ENCODE measurements around the gene HTRA1. TPM values are rescaled to one million over a fixed set of nuclear protein-coding genes. Genes with fewer than 3 reads are reported as not detected.
A peak's percentile ranks its signal among the peaks of the same experiment; 100 is the strongest.

The HTRA1 gene
- polyA plus RNA-seq, 3 donors = 0.84 to 4.7 (median 2.2) TPM

DNA sequence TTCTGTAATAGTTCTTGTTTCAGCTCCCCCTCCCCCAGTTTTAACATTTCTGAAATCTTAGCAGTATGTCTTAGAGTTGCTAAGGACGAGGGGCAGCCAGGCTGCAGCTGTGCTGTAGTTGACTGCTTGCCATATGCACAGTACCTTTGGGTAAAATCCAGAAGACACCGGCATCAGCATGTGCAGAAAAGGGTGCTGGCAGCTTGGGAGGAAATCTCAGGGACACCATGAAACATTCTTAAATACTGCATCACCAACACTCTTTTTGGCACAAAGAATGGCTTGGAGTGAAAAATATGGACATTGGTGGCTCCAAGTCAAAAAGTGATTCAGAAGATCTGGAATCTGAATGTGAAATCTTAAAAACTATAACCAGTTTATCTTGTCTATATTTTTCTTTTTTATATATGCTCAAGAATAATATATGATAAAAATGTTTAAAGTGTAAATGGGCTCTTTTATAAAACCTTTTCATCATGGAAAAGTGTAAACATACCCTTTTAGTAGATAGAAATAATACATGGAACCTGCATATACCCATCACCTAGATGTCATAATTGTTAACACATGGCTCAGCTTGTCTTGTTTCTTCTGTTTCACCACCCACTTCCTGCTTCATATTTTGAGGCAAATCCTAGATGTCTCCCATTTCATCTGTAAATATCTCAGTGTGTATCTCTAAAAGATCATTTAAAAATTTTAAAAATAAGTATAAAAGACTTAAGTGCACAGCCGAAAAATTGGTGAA lies 41.3 kb upstream of the HTRA1 start:
- peaks cover 17 to 26% of the 10 kb centered on the region in 2 donors for H3K36me3 Mint-ChIP-seq
- no peak overlapping the region for H3K4me3 ChIP-seq (replicated peaks in 1 of 3; ENCODE audit: low read depth in 2 of 3, low read length in 3 of 3)
- TF ChIP-seq, protein P1, sequence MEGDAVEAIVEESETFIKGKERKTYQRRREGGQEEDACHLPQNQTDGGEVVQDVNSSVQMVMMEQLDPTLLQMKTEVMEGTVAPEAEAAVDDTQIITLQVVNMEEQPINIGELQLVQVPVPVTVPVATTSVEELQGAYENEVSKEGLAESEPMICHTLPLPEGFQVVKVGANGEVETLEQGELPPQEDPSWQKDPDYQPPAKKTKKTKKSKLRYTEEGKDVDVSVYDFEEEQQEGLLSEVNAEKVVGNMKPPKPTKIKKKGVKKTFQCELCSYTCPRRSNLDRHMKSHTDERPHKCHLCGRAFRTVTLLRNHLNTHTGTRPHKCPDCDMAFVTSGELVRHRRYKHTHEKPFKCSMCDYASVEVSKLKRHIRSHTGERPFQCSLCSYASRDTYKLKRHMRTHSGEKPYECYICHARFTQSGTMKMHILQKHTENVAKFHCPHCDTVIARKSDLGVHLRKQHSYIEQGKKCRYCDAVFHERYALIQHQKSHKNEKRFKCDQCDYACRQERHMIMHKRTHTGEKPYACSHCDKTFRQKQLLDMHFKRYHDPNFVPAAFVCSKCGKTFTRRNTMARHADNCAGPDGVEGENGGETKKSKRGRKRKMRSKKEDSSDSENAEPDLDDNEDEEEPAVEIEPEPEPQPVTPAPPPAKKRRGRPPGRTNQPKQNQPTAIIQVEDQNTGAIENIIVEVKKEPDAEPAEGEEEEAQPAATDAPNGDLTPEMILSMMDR (IDR thresholded peaks at IDR 0.05) = no peak
- H3K4me3 Mint-ChIP-seq = no peak overlapping the region
- no peak overlapping the region for H3K9ac ChIP-seq (ENCODE audit: insufficient read depth, low read length, poor library complexity, severe bottlenecking)
- no peak overlapping the region for H3K27ac Mint-ChIP-seq
- H3K27me3 Mint-ChIP-seq (ENCODE audit: low read depth in 3 of 3) = no peaks in the 10 kb centered on the region
- no peaks in the 10 kb centered on the region for H3K9me3 ChIP-seq (replicated peaks in 1 of 2; ENCODE audit: control insufficient read depth in 1 of 2, insufficient read depth in 1 of 2, low read length in 2 of 2)
- DNase-seq = no peak
- H3K27me3 ChIP-seq (ENCODE audit: control insufficient read depth in 2 of 2, insufficient read depth in 2 of 2, low read length in 2 of 2) = no peaks in the 10 kb centered on the region
- H3K4me1 Mint-ChIP-seq = peaks cover 35% of the 10 kb centered on the region
- H3K27ac ChIP-seq (ENCODE audit: low read depth in 1 of 2, low read length in 2 of 2) = no peak overlapping the region
- intact Hi-C loops (cut with micrococcal nuclease) = no loop called here
- WGBS (ENCODE audit: insufficient coverage) = no CpG with 5 or more reads among the region's 3 CpGs
- H3K4me2 ChIP-seq (replicated peaks; ENCODE audit: extremely low read depth, low read length, poor library complexity, severe bottlenecking) = no peak overlapping the region
- H2AFZ ChIP-seq (ENCODE audit: insufficient read depth, low read depth, low read length, poor library complexity, severe bottlenecking) = no peak overlapping the region
- H3K36me3 ChIP-seq (replicated peaks in 1 of 2; ENCODE audit: control insufficient read depth in 1 of 2, insufficient read depth in 2 of 2, low read length in 2 of 2) = no peaks in the 10 kb centered on the region
- peaks cover 19 to 26% of the 10 kb centered on the region in 2 donors for H3K4me1 ChIP-seq (ENCODE audit: control insufficient read depth in 1 of 2, insufficient read depth in 2 of 2, low read length in 2 of 2)
- no peaks in the 10 kb centered on the region for H3K9me3 Mint-ChIP-seq
- H4K20me1 ChIP-seq (ENCODE audit: insufficient read depth, low read length) = no peaks in the 10 kb centered on the region
- H3K79me2 ChIP-seq (ENCODE audit: insufficient read depth, low read length) = no peaks in the 10 kb centered on the region

DNA sequence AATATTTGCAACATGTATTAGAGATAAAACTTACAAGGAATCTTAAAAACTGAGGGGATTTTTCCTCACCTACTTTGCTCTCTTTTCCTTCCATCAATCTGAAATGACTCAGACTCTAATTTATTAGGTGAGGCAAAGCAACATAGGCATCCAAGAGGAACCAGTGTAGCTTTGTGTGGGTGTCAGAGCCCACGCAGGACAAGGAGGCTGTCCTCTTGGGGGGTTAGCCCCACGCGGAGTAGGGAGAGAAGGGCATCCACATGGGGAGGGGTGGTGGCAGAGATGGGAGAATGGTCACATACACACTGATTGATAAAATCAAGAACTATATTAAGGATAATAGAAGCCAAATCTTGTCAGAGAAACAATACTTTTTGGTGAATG lies 40.7 kb upstream of the HTRA1 start:
- WGBS (ENCODE audit: insufficient coverage) = no CpG with 5 or more reads among the region's 3 CpGs
- no peaks in the 10 kb centered on the region for H3K79me2 ChIP-seq (ENCODE audit: insufficient read depth, low read length)
- H3K36me3 Mint-ChIP-seq = peaks cover 17 to 26% of the 10 kb centered on the region in 2 donors
- H4K20me1 ChIP-seq (ENCODE audit: insufficient read depth, low read length) = no peaks in the 10 kb centered on the region
- intact Hi-C loops (cut with micrococcal nuclease) = no loop called here
- H3K4me1 ChIP-seq (ENCODE audit: control insufficient read depth in 1 of 2, insufficient read depth in 2 of 2, low read length in 2 of 2) = peaks cover 19 to 26% of the 10 kb centered on the region in 2 donors
- H3K36me3 ChIP-seq (replicated peaks in 1 of 2; ENCODE audit: control insufficient read depth in 1 of 2, insufficient read depth in 2 of 2, low read length in 2 of 2) = no peaks in the 10 kb centered on the region
- no peak for DNase-seq
- H3K27me3 ChIP-seq (ENCODE audit: control insufficient read depth in 2 of 2, insufficient read depth in 2 of 2, low read length in 2 of 2) = no peaks in the 10 kb centered on the region
- TF ChIP-seq, protein P1 (IDR thresholded peaks at IDR 0.05) = no peak
- no peaks in the 10 kb centered on the region for H3K9me3 ChIP-seq (replicated peaks in 1 of 2; ENCODE audit: control insufficient read depth in 1 of 2, insufficient read depth in 1 of 2, low read length in 2 of 2)
- peak overlapping the region in 1 of 7 donors; percentile 63 for H3K27ac Mint-ChIP-seq
- H3K4me1 Mint-ChIP-seq = peaks cover 35% of the 10 kb centered on the region
- H3K27me3 Mint-ChIP-seq (ENCODE audit: low read depth in 3 of 3) = no peaks in the 10 kb centered on the region
- no peak overlapping the region for H3K4me3 Mint-ChIP-seq
- H3K9me3 Mint-ChIP-seq = no peaks in the 10 kb centered on the region
- H3K4me3 ChIP-seq (replicated peaks in 1 of 3; ENCODE audit: low read depth in 2 of 3, low read length in 3 of 3) = no peak overlapping the region
- H3K4me2 ChIP-seq (replicated peaks; ENCODE audit: extremely low read depth, low read length, poor library complexity, severe bottlenecking) = no peak overlapping the region
- H2AFZ ChIP-seq (ENCODE audit: insufficient read depth, low read depth, low read length, poor library complexity, severe bottlenecking) = no peak overlapping the region
- no peak overlapping the region for H3K27ac ChIP-seq (ENCODE audit: low read depth in 1 of 2, low read length in 2 of 2)
- no peak overlapping the region for H3K9ac ChIP-seq (ENCODE audit: insufficient read depth, low read length, poor library complexity, severe bottlenecking)
